Measurements from ENCODE around the gene ATF5.
"Not testable (repeated sequence)": the region's sequence is repeated elsewhere in the genome, so short reads cannot be mapped to it uniquely, and the experiment has no call there.

DNA sequence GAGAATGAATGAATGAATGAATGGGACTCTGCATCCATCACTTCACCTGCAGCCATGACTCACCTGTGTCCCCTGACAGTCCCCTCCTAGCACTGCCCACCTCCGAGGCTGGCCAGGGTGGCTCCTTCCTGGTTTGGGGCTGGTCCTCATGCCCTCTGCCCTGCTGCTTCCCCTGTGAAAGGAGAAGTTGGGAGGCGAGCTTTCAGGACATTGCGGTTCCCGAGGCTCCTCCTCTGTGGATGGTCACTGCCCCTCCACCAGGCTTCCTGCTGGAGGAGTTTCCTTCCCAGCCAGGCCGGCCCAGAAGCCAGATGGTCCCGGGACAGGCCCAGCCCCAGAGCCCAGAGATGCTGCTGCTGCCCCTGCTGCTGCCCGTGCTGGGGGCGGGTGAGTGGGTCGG is 40.4 kb downstream of the ATF5 start:
- TF ChIP-seq, protein P1, sequence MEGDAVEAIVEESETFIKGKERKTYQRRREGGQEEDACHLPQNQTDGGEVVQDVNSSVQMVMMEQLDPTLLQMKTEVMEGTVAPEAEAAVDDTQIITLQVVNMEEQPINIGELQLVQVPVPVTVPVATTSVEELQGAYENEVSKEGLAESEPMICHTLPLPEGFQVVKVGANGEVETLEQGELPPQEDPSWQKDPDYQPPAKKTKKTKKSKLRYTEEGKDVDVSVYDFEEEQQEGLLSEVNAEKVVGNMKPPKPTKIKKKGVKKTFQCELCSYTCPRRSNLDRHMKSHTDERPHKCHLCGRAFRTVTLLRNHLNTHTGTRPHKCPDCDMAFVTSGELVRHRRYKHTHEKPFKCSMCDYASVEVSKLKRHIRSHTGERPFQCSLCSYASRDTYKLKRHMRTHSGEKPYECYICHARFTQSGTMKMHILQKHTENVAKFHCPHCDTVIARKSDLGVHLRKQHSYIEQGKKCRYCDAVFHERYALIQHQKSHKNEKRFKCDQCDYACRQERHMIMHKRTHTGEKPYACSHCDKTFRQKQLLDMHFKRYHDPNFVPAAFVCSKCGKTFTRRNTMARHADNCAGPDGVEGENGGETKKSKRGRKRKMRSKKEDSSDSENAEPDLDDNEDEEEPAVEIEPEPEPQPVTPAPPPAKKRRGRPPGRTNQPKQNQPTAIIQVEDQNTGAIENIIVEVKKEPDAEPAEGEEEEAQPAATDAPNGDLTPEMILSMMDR (conservative IDR thresholded peaks at IDR 0.05 in 1 of 2, IDR thresholded peaks at IDR 0.05 in 1 of 2; ENCODE audit: low read depth in 1 of 2, low read length in 2 of 2), result not testable (repeated sequence)
- TF ChIP-seq EZH2 (IDR thresholded peaks at IDR 0.05; ENCODE audit: low read length, missing control alignments), result not testable (repeated sequence)

Measured in fibroblast of lung (primary cell).